ENCODE measurements around the gene BIK.
"Not testable (repeated sequence)": the region's sequence is repeated elsewhere in the genome, so short reads cannot be mapped to it uniquely, and the experiment has no call there.

The BIK gene, protein sequence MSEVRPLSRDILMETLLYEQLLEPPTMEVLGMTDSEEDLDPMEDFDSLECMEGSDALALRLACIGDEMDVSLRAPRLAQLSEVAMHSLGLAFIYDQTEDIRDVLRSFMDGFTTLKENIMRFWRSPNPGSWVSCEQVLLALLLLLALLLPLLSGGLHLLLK

DNA sequence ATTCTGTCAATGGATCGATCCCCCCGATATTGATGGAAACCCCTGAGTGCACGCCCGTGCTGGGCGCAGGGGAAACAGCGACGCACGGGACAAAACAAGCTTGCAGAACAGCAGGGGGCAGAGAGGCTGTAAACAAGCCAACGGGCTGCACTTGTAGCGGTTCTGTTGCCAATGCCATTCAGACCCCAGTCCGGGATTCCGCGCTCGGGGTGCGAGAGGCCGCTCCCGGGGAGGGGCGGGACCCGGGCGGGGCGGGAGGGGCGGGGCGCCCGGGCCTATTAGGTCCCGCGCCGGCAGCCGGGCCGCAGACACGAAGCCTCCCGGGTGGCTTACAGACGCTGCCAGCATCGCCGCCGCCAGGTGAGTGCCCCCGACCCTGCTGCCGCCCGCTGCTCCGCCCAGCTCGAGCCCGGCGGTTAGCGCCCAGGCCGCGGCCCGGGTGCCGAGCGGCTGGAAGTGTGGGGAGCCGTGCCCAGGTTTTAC, at the start of gene BIK:
Gene BIK (plus strand): TSS at position 307 of the 483 bp plus-strand sequence. CDS start 13,273 bp downstream, outside the sequence.
- no peak for FAIRE-seq

DNA sequence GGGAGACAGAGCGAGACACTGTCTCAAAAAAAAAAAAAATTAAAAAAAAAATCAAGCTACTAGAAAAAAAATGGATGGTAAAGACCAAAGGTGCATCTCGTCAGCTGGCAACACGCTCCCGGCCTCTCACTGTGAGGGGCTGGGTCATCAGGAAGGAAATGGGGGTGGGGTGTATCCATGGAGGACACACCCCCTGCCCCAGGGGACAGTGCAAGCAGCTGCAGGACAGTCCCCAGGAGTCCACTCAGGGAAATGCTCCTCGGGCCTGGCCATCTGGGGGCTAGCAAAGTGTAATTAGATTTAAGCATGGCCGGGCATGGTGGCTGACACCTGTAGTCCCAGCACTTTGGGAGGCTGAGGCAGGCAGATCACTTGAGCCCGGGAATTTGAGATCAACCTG, 44.4 kb upstream of the BIK start:
- no peak for FAIRE-seq

DNA sequence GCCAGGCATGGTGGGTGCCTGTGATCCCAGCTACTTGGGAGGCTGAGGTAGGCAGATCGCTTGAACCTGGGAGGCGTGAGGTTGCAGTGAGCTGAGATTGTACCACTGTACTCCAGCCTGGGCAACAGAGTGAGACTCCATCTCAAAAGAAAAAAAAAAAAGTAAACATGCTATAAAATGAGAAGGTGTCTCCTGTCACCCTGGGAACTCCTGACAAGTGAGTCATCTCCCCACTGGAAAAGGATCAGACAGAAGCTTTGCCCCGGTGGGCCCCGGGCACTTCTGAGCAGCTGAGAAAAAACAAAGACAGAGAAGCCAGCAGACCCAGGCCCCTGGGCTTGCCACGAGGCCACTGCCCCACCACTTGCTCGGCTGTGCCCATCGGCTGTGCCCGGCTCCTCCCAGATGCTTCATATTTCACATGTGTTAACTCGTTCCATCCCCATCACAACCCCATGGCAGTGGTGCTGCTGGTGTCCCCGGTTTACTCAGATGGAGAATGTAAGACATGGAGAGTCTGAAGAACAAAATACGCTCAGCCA, 43.6 kb upstream of the BIK start:
- no peak for FAIRE-seq

DNA sequence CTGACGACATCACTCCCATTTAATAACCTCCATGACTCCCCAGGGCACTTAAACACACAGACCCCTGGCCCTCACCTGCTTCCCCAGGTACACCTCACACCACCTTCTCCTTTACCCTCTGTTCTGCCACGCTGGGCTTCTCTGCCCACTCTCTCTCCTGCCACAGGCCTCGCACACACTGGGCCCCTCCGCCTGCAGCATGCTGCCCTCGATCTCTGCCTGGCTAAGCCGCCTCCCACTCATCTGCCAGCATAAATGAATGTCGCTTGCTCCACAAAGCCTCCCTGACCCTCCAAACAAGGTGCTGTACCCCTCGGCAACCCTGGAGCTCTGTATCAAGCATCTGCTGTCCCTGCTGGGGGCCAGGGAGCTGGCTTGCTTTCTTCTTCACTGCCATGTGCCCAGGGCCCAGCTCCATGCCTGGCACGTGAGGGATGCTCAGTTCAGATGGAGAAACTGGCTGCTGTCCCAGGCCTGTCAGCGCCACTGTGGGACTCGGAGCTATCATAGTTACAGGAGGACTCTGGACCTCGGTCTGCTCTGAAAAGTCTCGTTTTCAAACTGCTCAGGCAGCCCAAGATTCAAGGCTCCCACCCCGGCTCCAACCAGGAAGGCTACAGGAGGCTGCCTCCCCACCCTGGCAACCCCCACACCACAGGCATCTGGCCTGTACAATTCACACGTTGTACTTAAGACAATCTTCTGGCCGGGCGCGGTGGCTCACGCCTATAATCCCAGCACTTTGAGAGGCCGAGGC, 33.3 kb upstream of the BIK start:
- FAIRE-seq: no peak

DNA sequence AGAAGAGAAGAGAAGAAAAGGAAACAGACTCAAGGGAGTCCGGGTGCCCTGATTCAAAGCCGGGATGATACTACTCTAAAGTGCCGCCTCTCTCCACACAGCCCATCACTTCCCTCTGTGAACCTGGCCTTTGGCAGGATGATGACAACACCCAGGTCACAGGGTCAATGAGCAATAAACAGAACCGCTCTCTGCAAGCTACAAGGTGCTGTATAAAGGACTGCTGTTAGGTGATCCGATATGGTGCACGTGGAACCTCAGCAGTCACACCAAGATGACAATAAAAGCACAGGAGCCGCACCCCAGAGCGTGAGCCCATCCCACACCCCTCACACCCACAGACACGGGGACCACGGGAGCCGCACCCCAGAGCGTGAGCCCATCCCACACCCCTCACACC, 32.0 kb upstream of the BIK start:
- FAIRE-seq: no peak

DNA sequence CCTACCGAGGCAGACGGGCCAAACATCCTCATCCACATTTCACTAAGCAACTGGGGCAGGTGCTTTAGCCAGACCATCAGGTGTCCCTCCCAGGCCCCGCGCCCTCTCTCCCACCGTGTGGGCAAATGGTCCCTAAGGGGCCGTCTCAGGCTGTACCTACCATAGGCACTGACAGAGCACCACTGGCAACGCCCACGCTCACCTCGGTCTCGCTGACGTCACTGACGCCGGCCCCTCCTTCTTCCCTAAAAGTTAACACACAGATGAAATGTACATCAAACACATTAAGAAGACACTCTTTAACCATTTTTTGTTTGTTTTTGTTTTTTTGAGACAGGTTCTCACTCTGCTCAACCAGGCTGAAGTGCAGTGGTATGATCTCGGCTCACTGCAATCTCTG, 30.8 kb upstream of the BIK start:
- FAIRE-seq: no peak

DNA sequence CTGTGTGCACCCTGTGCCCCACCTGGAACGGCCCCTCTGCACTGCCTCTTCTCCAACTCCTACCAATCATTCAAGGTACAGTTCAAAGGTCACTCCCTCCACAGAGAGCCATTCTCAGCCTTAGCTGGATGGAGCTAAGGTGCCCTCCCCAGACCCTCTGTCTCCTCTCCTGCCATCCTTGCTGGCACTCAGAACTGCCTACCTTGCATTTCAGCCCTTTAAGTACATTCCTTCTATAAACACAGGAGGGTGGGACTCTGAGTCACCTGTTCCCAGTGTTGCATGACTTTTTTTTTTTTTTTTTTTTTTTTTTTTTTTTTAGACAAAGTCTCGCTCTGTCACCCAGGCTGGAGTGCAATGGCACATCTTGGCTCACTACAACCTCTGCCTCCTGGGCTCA, 29.9 kb upstream of the BIK start:
- no peak for FAIRE-seq

DNA sequence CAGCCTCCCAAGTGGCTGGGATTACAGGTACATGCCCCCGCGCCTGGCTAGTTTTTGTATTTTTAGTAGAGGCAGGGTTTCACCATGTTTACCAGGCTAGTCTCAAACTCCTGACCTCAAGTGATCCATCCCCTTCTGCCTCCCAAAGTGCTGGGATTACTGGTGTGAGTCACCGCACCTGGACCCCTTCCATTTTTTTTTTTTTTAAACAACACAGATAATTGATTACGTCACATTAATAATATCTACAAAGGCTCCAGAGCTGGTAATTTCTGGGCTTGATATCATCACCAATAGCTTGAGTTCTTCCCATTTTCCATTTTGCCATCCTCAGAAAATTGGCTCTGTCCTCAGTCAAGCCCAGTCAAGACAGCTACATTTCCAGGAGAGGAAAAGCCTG, 28.6 kb upstream of the BIK start:
- no peak for FAIRE-seq

DNA sequence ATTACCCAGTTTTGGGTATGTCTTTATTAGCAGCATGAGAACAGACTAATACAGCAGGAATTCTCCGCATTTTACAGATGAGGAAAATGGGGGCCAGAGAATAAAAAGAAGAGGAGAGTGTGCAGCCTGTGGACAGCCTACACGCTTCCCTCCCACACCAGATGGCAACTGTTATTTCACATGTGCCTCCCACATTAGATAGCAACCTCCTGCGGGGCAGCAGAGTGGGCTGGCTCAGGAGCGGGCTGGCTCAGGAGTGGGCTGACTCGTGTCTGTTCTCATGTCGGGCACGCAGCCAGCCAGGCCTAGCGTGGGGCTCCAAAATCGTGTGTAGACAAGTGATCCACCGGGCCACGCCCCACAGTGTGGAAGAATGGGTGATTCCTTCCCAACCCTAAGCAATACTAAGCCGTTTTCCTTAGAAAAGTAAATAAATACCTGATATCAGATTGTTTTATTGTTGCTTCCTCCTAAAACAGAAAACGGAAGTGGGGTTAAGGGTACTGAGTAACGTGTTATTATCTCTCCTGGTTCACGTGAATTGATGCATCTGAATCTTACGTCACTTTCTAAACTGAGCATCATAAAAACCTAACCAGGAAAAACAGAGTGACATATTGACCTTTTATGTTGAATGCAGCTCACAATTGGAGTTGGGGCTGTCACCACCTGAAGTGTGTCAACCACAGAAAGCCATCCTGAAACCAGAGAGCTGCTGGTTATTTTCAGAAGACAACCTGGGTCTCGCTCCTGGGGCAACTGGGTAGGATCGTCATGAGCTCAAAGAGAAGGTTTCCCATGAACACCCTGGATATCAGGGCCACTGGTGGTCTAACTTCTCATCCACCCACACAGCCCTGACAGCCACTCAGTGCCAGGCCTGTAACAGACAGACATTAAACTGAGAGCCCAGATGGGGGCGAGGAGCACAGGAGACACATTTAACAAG, 24.6 kb upstream of the BIK start:
- FAIRE-seq: no peak

DNA sequence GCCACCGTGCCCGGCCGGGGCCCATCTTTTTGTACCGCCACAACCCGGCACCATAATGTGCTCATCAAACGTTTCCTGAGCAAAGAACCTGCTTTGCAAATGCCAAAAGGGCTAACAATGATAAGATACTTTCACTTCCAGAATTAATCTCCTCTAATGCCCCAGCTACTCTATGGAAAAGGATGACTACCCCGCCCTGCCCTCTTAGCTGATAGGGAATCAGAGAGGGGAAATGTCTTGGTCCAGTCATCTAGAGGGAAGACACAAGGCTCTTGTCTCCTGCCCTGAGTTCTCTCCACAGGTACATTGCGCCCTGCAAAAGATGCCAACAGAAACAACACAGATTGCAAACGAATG, 21.9 kb upstream of the BIK start:
- FAIRE-seq: no peak

DNA sequence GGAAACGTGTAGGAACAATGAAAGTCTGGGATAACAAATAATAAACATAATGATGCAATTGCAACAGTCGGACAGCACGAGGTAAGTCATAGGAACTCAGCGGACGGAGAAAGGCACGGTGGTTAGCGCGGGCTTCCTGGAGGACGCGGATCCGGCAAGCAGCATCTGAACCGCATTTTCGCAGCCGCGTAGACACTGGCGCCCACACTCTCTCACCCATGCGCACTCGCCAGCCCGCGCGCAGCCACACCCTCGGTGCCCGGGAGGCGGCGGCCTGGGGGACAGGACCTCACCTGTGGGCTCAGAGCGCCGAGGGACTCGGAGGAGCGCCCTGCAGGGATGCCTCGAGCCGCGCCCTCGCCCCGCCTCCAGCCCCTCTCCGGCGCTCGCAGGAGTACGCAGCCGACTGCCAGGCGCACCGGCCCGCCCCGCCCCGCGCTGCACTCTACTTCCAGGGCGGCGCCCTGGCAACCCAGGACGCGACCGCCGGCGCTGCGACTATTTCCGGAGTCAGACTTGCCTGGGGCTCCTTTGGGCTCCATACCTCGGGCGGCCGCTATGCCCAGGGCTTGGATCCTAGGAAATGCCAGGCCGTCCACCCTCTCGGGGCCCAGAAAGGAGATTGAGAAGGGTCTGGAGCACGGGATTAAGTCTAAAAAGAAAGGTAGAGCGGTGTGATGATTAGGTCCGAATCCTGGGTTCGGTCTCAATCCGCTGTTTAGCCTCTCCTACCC, 21.4 kb upstream of the BIK start, which contains the start of gene TTLL1:
Gene TTLL1 (minus strand): TSS at position 408 of the 734 bp plus-strand sequence. CDS start 13,805 bp downstream, outside the sequence.
- FAIRE-seq: no peak

DNA sequence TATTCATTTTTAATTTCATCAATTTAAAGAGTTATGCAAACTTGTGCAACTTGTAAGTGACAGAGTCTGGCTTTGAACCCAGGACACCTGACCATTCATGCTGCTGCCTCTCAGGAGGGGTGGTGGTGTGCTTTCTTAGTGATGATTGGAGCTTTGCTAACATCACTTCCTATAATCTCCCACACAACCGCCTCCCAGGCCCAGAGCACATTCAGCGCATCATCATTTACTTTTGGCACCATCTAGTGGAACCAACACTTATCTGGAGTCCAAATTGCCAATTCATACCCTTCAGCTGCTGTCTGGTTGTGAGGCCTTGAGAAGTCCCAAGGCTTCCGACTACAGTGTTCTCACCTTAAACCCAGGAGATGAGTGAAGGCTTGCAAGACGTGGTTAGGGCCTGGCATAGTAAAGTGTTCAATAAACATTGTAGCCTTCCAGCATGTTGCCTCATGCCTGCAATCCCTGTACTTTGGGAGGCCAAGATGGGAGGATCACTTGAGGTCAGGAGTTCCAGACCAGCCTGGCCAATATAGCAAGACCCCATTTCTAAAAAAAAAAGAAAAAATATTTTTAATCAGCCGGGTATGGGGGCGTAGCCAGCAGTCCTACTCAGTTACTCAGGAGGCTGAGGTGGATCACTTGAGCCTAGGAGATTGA, 20.3 kb upstream of the BIK start:
- no peak for FAIRE-seq

DNA sequence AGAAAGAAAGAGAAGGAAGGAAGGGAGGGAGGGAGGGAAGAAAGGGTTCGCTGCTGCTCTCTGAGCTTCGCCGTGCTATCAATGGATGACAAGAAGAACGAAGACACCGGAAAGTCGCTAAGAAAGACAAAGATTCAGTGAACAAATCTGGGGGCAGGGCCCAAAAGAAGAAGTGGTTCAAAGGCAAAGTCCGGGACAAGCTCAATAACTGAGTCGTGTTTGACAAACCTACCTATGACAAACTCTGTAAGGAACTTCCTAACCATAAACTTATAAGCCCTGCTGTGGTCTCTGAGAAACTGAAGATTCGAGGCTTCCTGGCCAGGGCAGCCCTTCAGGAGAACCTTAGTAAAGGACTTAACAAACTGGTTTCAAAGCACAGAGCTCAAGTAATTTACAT, 18.5 kb upstream of the BIK start:
- FAIRE-seq: no peak

DNA sequence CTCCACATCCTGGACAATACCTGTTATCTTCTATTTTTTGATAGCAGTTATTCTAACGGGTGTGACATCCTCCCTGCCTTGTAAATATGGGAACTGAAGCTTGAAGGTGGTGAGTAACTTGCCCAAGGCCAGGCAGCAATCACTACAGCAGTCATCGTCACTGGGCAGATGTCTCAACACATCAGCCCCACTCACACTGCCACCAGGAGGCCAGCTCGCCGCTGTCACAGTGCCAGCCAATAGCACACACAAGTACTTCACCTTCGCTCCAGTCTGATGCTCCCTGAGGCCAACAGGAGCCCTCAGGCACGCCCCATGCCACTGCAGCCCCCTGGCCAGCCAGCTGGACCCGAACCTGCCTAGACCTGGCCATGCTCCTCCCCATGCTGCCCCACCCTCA, 16.5 kb upstream of the BIK start:
- FAIRE-seq: no peak

DNA sequence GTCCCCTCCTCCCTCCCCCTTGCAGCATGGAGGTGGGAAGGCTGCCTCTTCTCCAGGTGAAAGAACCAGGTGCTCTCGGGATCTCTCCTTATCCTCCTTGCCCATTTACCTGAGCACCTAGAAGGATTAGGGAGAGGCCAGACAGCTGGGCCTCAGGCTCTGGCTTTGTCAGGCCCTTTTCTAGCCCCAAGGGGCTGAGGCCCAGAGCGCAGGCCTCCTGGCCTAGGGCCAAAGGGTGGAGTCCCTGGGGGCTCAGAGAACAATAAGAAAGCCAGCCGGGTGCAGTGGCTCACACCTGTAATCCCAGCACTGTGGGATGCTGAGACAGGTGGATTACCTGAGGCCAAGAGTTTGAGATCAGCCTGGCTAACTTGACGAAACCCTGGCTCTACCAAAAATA, 16.0 kb upstream of the BIK start:
- no peak for FAIRE-seq

DNA sequence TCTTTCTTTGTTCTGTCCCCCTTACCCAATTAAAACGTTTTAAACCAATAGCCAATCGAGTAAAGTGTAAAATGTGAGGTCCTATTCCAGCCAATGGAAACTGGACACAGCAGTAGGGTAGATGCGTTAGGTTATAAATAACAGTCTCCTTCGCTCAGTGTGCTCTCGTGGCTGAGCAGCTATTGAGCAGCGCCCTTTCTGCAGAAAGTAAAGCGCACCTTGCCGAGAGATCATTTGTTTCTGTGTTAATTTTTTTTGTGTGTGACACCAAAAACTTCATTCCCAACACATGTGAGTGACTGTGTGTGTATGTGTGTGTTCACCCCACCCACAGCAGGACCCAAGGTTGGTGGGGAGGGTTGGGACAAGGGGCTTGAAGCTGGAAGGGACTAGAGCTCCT, 14.1 kb upstream of the BIK start:
- FAIRE-seq: no peak

DNA sequence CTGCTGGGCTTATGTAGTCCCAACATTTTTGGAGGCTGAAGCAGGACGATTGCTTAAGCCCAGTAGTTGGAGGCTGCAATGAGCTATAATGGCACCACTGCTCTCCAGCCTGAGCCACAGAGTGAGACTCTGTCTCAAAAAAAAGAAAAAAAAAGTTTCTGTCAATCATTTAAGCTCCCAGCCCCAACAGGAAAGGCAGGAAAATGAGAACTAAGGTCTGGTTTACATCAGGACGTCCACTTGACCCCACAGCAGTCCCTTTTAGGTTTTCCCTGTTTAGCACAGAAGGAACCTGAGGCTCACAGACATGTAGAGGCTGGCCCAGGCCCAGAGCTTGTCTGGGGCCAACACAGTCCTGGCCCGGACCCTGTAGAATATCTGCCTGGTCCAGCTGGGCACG, 12.2 kb upstream of the BIK start:
- no peak for FAIRE-seq

DNA sequence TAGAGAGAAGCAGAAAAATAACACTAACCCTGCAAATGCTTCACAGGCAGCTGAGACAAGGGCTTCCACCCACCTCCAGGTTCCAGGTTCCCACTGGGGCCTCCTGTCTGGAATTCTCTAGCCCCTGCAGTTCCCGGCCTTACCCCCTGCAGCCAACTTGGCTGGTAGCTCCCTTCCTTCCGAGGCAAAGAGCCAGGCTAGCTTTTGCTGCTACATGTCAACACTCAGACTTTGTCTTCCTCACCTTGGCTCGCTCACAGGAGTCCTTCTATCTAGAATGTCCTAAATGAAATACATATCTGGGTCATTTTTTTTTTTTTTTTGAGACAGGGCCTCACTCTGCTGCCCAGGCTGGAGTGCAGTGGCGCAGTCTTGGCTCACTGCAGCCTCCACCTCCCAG, 11.5 kb upstream of the BIK start:
- no peak for FAIRE-seq

DNA sequence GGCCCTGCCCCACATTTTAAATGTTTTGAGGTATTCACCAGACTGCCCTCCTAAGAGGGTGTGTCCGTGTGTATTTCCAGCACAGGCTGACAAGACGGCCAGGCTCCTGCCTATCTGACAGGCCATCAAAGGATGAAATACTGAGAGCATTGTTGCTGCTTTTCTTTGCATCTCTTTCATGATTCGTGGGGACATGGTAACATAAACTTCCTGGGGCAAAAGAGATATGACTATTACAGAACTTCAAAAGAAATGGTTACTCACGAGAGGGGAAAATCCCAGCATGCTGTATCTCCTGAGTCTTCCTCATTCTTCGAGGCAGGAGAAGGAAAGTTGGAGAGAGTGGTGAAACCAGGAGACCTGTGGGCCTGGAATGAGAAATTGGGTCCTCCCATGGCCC, 10.3 kb upstream of the BIK start:
- FAIRE-seq: no peak

DNA sequence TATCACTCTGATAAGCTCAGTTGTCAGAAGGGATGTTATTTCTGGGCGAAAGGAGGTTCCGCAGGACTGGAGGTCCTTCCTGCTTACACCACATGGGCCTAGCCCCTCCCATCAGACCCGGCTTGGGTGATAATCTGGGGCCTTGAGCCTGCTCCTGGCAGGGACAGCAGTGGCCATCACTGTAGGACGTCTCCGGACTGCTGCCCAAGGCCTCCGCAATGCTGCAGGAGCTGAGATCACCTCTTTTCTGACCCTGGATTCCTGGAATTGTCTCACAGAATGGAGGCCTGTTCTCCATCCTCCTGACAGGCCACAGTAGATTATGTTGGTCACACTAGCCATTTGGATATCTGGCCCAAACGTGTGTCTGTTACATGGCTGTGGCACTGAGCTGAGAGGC, 9.2 kb upstream of the BIK start:
- no peak for FAIRE-seq

DNA sequence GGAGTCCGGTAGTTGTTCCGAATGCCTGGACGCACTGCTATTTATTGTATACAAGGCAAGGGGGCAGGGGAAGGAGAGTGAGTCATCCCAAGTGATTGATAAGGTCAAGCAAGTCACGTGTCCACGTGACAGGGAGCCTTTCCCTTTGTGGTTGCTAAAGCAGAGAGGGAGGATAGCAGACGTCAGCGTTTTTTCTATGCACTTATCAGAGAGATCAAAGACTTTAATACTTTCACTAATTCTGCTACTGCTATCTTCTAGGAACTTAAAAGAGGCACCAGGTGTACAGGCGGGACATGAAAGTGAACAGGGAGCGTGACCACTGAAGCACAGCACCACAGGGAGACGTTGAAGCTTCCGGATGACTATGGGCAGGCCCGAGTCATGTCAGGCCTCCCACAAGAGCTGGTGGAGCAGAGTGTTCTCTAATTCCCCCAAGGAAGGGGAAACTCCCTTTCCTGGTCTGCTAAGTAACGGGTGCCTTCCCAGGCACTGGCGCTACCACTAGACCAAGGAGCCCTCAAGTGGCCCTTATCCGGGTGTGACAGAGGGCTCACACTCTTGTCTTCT, 6.4 kb upstream of the BIK start:
- FAIRE-seq: not testable (repeated sequence)

DNA sequence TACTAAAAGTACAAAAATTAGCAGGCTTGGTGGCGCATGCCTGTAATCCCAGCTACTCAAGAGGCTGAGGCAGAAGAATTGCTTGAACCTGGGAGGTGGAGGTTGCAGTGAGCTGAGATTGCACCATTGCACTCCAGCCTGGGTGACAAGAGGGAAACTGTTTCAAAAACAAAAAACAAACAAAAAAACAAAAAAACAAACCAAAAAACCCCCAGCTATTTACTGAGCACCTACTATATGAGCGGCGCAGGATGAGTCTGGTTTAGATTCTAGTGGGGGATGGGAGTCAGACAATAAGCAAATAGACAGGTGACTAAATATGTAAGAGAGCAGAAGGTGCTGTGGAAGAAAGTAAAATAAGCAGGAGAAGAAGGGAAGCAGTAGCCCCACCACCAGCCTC, 5.6 kb upstream of the BIK start:
- not testable (repeated sequence) for FAIRE-seq

Measured in endometrium (tissue), 2 donors.